HEK293 (cell line): ENCODE measurements around the gene DPH7.

Experiments used
- BCL11B ChIP-seq: fragments of 450-650 bp; formaldehyde crosslinking; IDR thresholded peaks from 2 replicates; pipeline ENCODE4 v1.5.1; 2016; ENCODE audit warnings: low read depth, missing biosample characterization, missing genetic modification characterization
- GFI1B ChIP-seq: fragments of 450-650 bp; formaldehyde crosslinking; IDR thresholded peaks from 2 replicates; pipeline ENCODE4 v1.5.1; 2016; ENCODE audit warnings: missing biosample characterization, missing genetic modification characterization
- REPIN1 ChIP-seq: fragments of 450-650 bp; formaldehyde crosslinking; IDR thresholded peaks from 2 replicates; pipeline ENCODE4 v1.5.1; 2017; ENCODE audit warnings: missing biosample characterization, missing genetic modification characterization, low read depth
- SP2 ChIP-seq: fragments of 450-650 bp; formaldehyde crosslinking; IDR thresholded peaks from 2 replicates; pipeline ENCODE4 v1.5.1; 2016; ENCODE audit warnings: missing biosample characterization, missing genetic modification characterization
- TCF7L2 ChIP-seq: IDR thresholded peaks from 2 replicates; pipeline ENCODE4 v1.6.1; 2011; ENCODE audit warnings: low read depth, mild to moderate bottlenecking, inconsistent platforms, low read length, moderate library complexity, borderline replicate concordance
- ZBTB8A ChIP-seq: fragments of 450-650 bp; formaldehyde crosslinking; IDR thresholded peaks from 2 replicates; pipeline ENCODE4 v1.5.1; 2016; ENCODE audit warnings: missing biosample characterization, missing genetic modification characterization
- ZEB2 ChIP-seq: fragments of 450-650 bp; formaldehyde crosslinking; IDR thresholded peaks from 2 replicates; pipeline ENCODE4 v1.5.1; 2016; ENCODE audit warnings: missing biosample characterization, missing genetic modification characterization
- ZFP41 ChIP-seq: fragments of 450-650 bp; formaldehyde crosslinking; IDR thresholded peaks from 2 replicates; pipeline ENCODE4 v1.5.1; 2016; ENCODE audit warnings: missing biosample characterization, missing genetic modification characterization, borderline replicate concordance
- ZNF132 ChIP-seq: fragments of 450-650 bp; formaldehyde crosslinking; IDR thresholded peaks from 2 replicates; pipeline ENCODE4 v1.5.1; 2017; ENCODE audit warnings: missing biosample characterization, missing genetic modification characterization, borderline replicate concordance
- ZNF133 ChIP-seq: fragments of 450-650 bp; formaldehyde crosslinking; IDR thresholded peaks from 2 replicates; pipeline ENCODE4 v1.5.1; 2016; ENCODE audit warnings: missing biosample characterization, missing genetic modification characterization
- ZNF146 ChIP-seq: fragments of 450-650 bp; formaldehyde crosslinking; IDR thresholded peaks from 2 replicates; pipeline ENCODE4 v1.5.1; 2016; ENCODE audit warnings: missing biosample characterization, missing genetic modification characterization
- ZNF174 ChIP-seq: fragments of 450-650 bp; formaldehyde crosslinking; IDR thresholded peaks from 2 replicates; pipeline ENCODE4 v1.5.0; 2017; ENCODE audit warnings: missing biosample characterization, mild to moderate bottlenecking, missing genetic modification characterization
- ZNF184 ChIP-seq: fragments of 450-650 bp; IDR thresholded peaks from 2 replicates; pipeline ENCODE4 v1.5.1; 2018; ENCODE audit warnings: missing biosample characterization, mild to moderate bottlenecking, missing genetic modification characterization
- ZNF202 ChIP-seq: fragments of 450-650 bp; formaldehyde crosslinking; IDR thresholded peaks from 2 replicates; pipeline ENCODE4 v1.5.1; 2016; ENCODE audit warnings: missing biosample characterization, missing genetic modification characterization, borderline replicate concordance
- ZNF223 ChIP-seq: fragments of 450-650 bp; formaldehyde crosslinking; IDR thresholded peaks from 2 replicates; pipeline ENCODE4 v1.5.1; 2016; ENCODE audit warnings: missing biosample characterization, missing genetic modification characterization
- ZNF248 ChIP-seq: fragments of 450-650 bp; formaldehyde crosslinking; IDR thresholded peaks from 2 replicates; pipeline ENCODE4 v1.5.1; 2017; ENCODE audit warnings: missing biosample characterization, missing genetic modification characterization
- ZNF311 ChIP-seq: fragments of 450-650 bp; formaldehyde crosslinking; IDR thresholded peaks from 2 replicates; pipeline ENCODE4 v1.5.1; 2017; ENCODE audit warnings: missing biosample characterization, missing genetic modification characterization, borderline replicate concordance
- ZNF324 ChIP-seq: fragments of 450-650 bp; formaldehyde crosslinking; IDR thresholded peaks from 2 replicates; pipeline ENCODE4 v1.5.1; 2016; ENCODE audit warnings: missing biosample characterization, missing genetic modification characterization
- ZNF416 ChIP-seq: fragments of 450-650 bp; formaldehyde crosslinking; IDR thresholded peaks from 2 replicates; pipeline ENCODE4 v1.5.1; 2016; ENCODE audit warnings: missing biosample characterization, missing genetic modification characterization
- ZNF48 ChIP-seq: fragments of 450-650 bp; formaldehyde crosslinking; IDR thresholded peaks from 2 replicates; pipeline ENCODE4 v1.5.1; 2016; ENCODE audit warnings: missing biosample characterization, missing genetic modification characterization
- ZNF510 ChIP-seq: fragments of 450-650 bp; formaldehyde crosslinking; IDR thresholded peaks from 2 replicates; pipeline ENCODE4 v1.5.1; 2018; ENCODE audit warnings: mild to moderate bottlenecking, missing genetic modification characterization, missing biosample characterization; ENCODE audit not compliant: insufficient replicate concordance
- ZNF529 ChIP-seq: fragments of 450-650 bp; formaldehyde crosslinking; IDR thresholded peaks from 2 replicates; pipeline ENCODE4 v1.5.1; 2017; ENCODE audit warnings: missing genetic modification characterization, missing biosample characterization; ENCODE audit not compliant: insufficient replicate concordance
- ZNF549 ChIP-seq: fragments of 450-650 bp; IDR thresholded peaks from 2 replicates; pipeline ENCODE4 v1.5.1; 2018; ENCODE audit warnings: missing biosample characterization, missing genetic modification characterization, mild to moderate bottlenecking, inconsistent platforms, moderate library complexity
- ZNF621 ChIP-seq: fragments of 450-650 bp; formaldehyde crosslinking; IDR thresholded peaks from 2 replicates; pipeline ENCODE4 v1.5.1; 2017; ENCODE audit warnings: missing biosample characterization, missing genetic modification characterization
- ZNF670 ChIP-seq: fragments of 450-650 bp; formaldehyde crosslinking; IDR thresholded peaks from 2 replicates; pipeline ENCODE4 v1.5.1; 2016; ENCODE audit warnings: missing biosample characterization, missing genetic modification characterization, low read depth
- ZNF776 ChIP-seq: fragments of 450-650 bp; formaldehyde crosslinking; IDR thresholded peaks from 2 replicates; pipeline ENCODE4 v1.5.0; 2017; ENCODE audit warnings: missing biosample characterization, missing genetic modification characterization, borderline replicate concordance
- TF ChIP-seq, protein P1 (sequence below): fragments of 450-650 bp; formaldehyde crosslinking; IDR thresholded peaks from 2 replicates; pipeline ENCODE4 v1.5.1; 2016; ENCODE audit warnings: missing biosample characterization, missing genetic modification characterization
- TF ChIP-seq, protein P2 (sequence below): fragments of 450-650 bp; formaldehyde crosslinking; IDR thresholded peaks from 2 replicates; pipeline ENCODE4 v1.5.1; 2016; ENCODE audit warnings: missing biosample characterization, missing genetic modification characterization
- TF ChIP-seq, protein P3 (sequence below): fragments of 450-650 bp; formaldehyde crosslinking; IDR thresholded peaks from 2 replicates; pipeline ENCODE4 v1.5.1; 2017; ENCODE audit warnings: missing biosample characterization, mild to moderate bottlenecking, missing genetic modification characterization, moderate library complexity
- TF ChIP-seq, protein P4 (sequence below): fragments of 450-650 bp; formaldehyde crosslinking; IDR thresholded peaks from 2 replicates; pipeline ENCODE4 v1.5.1; 2016; ENCODE audit warnings: missing biosample characterization, missing genetic modification characterization, borderline replicate concordance

The DPH7 gene

DNA sequence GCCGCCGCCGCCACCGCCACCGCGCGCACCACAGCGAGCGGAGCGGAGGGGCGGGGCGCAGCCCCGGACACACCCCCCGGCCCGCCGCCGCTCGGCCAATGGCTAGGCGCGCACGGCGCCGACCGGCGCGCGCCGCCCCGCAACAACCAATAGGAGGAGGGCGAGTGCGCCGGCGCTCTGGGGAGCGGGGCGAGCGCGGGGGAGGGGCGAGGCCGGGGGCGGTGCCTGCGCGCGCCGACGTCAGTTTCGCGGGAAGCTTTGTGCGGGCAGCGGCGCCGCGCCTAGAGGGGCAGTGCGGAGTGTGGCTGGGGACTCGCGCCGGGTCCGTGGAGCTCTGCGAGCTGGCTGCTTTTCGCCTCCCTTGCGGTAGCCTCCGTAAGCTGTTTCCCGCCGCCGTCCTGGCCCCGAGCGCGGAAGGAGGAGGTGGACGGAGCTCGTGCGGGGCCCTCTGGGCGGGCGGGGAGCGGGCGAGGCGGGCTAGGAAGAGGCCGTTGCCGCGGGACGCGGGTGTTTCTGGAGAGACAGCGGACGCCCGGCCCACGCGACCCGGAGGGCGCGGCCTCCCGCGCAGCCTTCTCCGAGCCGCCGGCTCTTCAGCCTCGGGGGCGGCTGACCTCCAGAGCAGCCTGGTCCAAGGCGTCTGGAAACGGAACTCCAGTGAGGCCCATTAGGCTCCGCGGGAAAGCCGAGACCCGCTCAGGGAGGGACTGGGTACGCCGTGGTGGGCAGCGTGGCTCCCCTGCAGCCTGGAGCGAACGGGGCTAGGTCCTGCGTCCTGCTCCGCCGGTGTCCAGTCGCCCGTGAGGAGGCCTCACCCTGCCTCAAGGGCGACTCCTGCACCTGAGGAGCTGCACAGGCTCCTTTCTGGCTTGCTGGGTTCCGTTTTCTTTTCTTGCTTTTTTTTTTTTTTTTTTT, 12.0 kb upstream of the DPH7 start, which contains the start of gene ZMYND19 (continued):
- TF ChIP-seq ZNF670 (tag by site-specific recombination) = no peak
- no peak for TF ChIP-seq ZNF133
- TF ChIP-seq BCL11B (tag by site-specific recombination) = no peak
- TF ChIP-seq, protein P1, sequence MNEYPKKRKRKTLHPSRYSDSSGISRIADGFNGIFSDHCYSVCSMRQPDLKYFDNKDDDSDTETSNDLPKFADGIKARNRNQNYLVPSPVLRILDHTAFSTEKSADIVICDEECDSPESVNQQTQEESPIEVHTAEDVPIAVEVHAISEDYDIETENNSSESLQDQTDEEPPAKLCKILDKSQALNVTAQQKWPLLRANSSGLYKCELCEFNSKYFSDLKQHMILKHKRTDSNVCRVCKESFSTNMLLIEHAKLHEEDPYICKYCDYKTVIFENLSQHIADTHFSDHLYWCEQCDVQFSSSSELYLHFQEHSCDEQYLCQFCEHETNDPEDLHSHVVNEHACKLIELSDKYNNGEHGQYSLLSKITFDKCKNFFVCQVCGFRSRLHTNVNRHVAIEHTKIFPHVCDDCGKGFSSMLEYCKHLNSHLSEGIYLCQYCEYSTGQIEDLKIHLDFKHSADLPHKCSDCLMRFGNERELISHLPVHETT (tag by site-specific recombination) = no peak
- TF ChIP-seq ZNF146 (tag by site-specific recombination) = no peak
- TF ChIP-seq ZNF324 (tag by site-specific recombination) = no peak
- no peak for TF ChIP-seq ZNF223
- TF ChIP-seq ZNF529 (tag by site-specific recombination) = no peak
- no peak for TF ChIP-seq REPIN1 (tag by site-specific recombination)
- TF ChIP-seq ZNF549 = no peak
- TF ChIP-seq ZNF416 = no peak
- TF ChIP-seq ZNF174 (tag by site-specific recombination) = no peak
- TF ChIP-seq ZNF48 (tag by site-specific recombination) = no peak
- no peak for TF ChIP-seq ZNF132 (tag by site-specific recombination)
- TF ChIP-seq ZEB2 (tag by site-specific recombination) = peak; percentile 64; the same call in 1 of the 2 replicates
- TF ChIP-seq, protein P2, sequence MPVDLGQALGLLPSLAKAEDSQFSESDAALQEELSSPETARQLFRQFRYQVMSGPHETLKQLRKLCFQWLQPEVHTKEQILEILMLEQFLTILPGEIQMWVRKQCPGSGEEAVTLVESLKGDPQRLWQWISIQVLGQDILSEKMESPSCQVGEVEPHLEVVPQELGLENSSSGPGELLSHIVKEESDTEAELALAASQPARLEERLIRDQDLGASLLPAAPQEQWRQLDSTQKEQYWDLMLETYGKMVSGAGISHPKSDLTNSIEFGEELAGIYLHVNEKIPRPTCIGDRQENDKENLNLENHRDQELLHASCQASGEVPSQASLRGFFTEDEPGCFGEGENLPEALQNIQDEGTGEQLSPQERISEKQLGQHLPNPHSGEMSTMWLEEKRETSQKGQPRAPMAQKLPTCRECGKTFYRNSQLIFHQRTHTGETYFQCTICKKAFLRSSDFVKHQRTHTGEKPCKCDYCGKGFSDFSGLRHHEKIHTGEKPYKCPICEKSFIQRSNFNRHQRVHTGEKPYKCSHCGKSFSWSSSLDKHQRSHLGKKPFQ (tag by site-specific recombination) = no peak
- peak; percentile 75 for TF ChIP-seq ZBTB8A (tag by site-specific recombination)
- no peak for TF ChIP-seq ZFP41 (tag by site-specific recombination)
- TF ChIP-seq GFI1B = no peak
- no peak for TF ChIP-seq ZNF202 (tag by site-specific recombination)
- no peak for TF ChIP-seq TCF7L2
- no peak for TF ChIP-seq ZNF248 (tag by site-specific recombination)
- TF ChIP-seq ZNF621 (tag by site-specific recombination) = no peak
- no peak for TF ChIP-seq ZNF510 (tag by site-specific recombination)
- TF ChIP-seq, protein P3, sequence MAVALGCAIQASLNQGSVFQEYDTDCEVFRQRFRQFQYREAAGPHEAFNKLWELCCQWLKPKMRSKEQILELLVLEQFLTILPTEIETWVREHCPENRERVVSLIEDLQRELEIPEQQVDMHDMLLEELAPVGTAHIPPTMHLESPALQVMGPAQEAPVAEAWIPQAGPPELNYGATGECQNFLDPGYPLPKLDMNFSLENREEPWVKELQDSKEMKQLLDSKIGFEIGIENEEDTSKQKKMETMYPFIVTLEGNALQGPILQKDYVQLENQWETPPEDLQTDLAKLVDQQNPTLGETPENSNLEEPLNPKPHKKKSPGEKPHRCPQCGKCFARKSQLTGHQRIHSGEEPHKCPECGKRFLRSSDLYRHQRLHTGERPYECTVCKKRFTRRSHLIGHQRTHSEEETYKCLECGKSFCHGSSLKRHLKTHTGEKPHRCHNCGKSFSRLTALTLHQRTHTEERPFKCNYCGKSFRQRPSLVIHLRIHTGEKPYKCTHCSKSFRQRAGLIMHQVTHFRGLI = 0 out of 2 replicates have a peak, but pooled peaks have one; percentile 28
- TF ChIP-seq ZNF184 (tag by site-specific recombination) = no peak
- no peak for TF ChIP-seq ZNF311 (tag by site-specific recombination)
- TF ChIP-seq SP2 (tag by site-specific recombination) = peak; percentile 68
- TF ChIP-seq, protein P4, sequence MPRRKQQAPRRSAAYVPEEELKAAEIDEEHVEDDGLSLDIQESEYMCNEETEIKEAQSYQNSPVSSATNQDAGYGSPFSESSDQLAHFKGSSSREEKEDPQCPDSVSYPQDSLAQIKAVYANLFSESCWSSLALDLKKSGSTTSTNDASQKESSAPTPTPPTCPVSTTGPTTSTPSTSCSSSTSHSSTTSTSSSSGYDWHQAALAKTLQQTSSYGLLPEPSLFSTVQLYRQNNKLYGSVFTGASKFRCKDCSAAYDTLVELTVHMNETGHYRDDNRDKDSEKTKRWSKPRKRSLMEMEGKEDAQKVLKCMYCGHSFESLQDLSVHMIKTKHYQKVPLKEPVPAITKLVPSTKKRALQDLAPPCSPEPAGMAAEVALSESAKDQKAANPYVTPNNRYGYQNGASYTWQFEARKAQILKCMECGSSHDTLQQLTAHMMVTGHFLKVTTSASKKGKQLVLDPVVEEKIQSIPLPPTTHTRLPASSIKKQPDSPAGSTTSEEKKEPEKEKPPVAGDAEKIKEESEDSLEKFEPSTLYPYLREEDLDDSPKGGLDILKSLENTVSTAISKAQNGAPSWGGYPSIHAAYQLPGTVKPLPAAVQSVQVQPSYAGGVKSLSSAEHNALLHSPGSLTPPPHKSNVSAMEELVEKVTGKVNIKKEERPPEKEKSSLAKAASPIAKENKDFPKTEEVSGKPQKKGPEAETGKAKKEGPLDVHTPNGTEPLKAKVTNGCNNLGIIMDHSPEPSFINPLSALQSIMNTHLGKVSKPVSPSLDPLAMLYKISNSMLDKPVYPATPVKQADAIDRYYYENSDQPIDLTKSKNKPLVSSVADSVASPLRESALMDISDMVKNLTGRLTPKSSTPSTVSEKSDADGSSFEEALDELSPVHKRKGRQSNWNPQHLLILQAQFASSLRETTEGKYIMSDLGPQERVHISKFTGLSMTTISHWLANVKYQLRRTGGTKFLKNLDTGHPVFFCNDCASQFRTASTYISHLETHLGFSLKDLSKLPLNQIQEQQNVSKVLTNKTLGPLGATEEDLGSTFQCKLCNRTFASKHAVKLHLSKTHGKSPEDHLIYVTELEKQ (tag by site-specific recombination) = no peak
- TF ChIP-seq ZNF776 (tag by site-specific recombination) = no peak
